Measurements from ENCODE around the gene PRDM8. TPM values are rescaled to one million over a fixed set of nuclear protein-coding genes. Genes with fewer than 3 reads are reported as not detected.

Gene PRDM8
- total and polyA plus RNA-seq, 10 donors: 0.99 to 5.1 (median 3.0) TPM

GRCh38 chr4:80221161-80221560 lies 23.9 kb downstream of the PRDM8 start:
- no peak overlapping the region for H3K27ac ChIP-seq
- intact Hi-C loops (cut with DNase I; ENCODE audit: low total_unique reads): no loop called here
- TF ChIP-seq POLR2AphosphoS5 (IDR thresholded peaks at IDR 0.05): no peak
- TF ChIP-seq CTCF (IDR thresholded peaks at IDR 0.05 in 8 of 11, conservative IDR thresholded peaks at IDR 0.05 in 3 of 11): peak in 3 of 11 experiments; percentile 11 to 15 (median 12)
- TF ChIP-seq POLR2A (IDR thresholded peaks at IDR 0.05): no peak
- H3K9me3 ChIP-seq: no peaks in the 10 kb centered on the region
- H3K27me3 ChIP-seq (replicated peaks in 1 of 7): peaks cover 0 to 40% (median 7%) of the 10 kb centered on the region in 7 donors
- no peaks in the 10 kb centered on the region for H3K36me3 ChIP-seq
- peaks cover 0 to 4% (median 0%) of the 10 kb centered on the region in 6 donors for H3K4me1 ChIP-seq
- H3K4me3 ChIP-seq: no peak overlapping the region
- DNase-seq: no peak

GRCh38 chr4:80225595-80225994 lies 28.3 kb downstream of the PRDM8 start:
- Histone ChIP-seq H3K4me1 (no peaks in the 10 kb centered on the region), H3K9me3 (no peaks in the 10 kb centered on the region), H3K4me3 (no peak overlapping the region), H3K27me3 (replicated peaks in 1 of 7) (peaks cover 0 to 15% (median 5%) of the 10 kb centered on the region in 7 donors), H3K27ac (no peak overlapping the region), H3K36me3 (no peaks in the 10 kb centered on the region)
- TF ChIP-seq POLR2A (IDR thresholded peaks at IDR 0.05): no peak
- TF ChIP-seq CTCF (IDR thresholded peaks at IDR 0.05 in 8 of 11, conservative IDR thresholded peaks at IDR 0.05 in 3 of 11): no peak
- no peak for TF ChIP-seq POLR2AphosphoS5 (IDR thresholded peaks at IDR 0.05)
- intact Hi-C loops (cut with DNase I; ENCODE audit: low total_unique reads): no loop called here
- WGBS, 5 donors: 42 to 62% (median 51%) methylated on average over 2 of the region's 2 CpGs
- no peak for DNase-seq

GRCh38 chr4:80226094-80226493 lies 28.8 kb downstream of the PRDM8 start:
- TF ChIP-seq POLR2A (IDR thresholded peaks at IDR 0.05): no peak
- WGBS, 5 donors: 30 to 46% (median 38%) methylated on average over 2 of the region's 2 CpGs
- Histone ChIP-seq H3K4me1 (no peaks in the 10 kb centered on the region), H3K36me3 (no peaks in the 10 kb centered on the region), H3K9me3 (no peaks in the 10 kb centered on the region), H3K4me3 (no peak overlapping the region), H3K27ac (no peak overlapping the region), H3K27me3 (replicated peaks in 1 of 7) (peaks cover 0 to 11% (median 0%) of the 10 kb centered on the region in 7 donors)
- no peak for DNase-seq
- intact Hi-C loops (cut with DNase I; ENCODE audit: low total_unique reads): no loop called here

- Histone ChIP-seq H3K4me1 (no peaks in the 10 kb centered on the region), H3K27ac (no peak overlapping the region), H3K4me3 (no peak overlapping the region), H3K9me3 (no peaks in the 10 kb centered on the region), H3K36me3 (no peaks in the 10 kb centered on the region), H3K27me3 (replicated peaks in 1 of 7) (peaks cover 0 to 4% (median 0%) of the 10 kb centered on the region in 7 donors)
- no peak for DNase-seq
- intact Hi-C loops (cut with DNase I; ENCODE audit: low total_unique reads): no loop called here
- TF ChIP-seq POLR2AphosphoS5 (IDR thresholded peaks at IDR 0.05): no peak
- no peak for TF ChIP-seq CTCF (IDR thresholded peaks at IDR 0.05 in 8 of 11, conservative IDR thresholded peaks at IDR 0.05 in 3 of 11)
- no peak for TF ChIP-seq POLR2A (IDR thresholded peaks at IDR 0.05)
Observed at GRCh38 chr4:80228460-80228859, 31.2 kb downstream of the PRDM8 start.

- Histone ChIP-seq H3K27me3 (replicated peaks in 1 of 7) (peaks cover 0 to 4% (median 0%) of the 10 kb centered on the region in 7 donors), H3K4me3 (no peak overlapping the region), H3K36me3 (no peaks in the 10 kb centered on the region), H3K27ac (no peak overlapping the region), H3K9me3 (no peaks in the 10 kb centered on the region), H3K4me1 (no peaks in the 10 kb centered on the region)
- intact Hi-C loops (cut with DNase I; ENCODE audit: low total_unique reads): no loop called here
- WGBS, 5 donors: 47 to 61% (median 56%) methylated on average over 2 of the region's 2 CpGs
- DNase-seq: no peak
- TF ChIP-seq CTCF (IDR thresholded peaks at IDR 0.05 in 8 of 11, conservative IDR thresholded peaks at IDR 0.05 in 3 of 11) (no peak), POLR2A (IDR thresholded peaks at IDR 0.05) (no peak), POLR2AphosphoS5 (IDR thresholded peaks at IDR 0.05) (no peak)
Observed at GRCh38 chr4:80229128-80229527, 31.8 kb downstream of the PRDM8 start.

Measured in spleen (tissue), 11 donors.